ENCODE data around the gene YJEFN3. TPM values are rescaled to one million over a fixed set of nuclear protein-coding genes. Genes with fewer than 3 reads are reported as not detected.

Gene YJEFN3
- total RNA-seq, 1 experiment from 2014 or later = 16.6 TPM

DNA sequence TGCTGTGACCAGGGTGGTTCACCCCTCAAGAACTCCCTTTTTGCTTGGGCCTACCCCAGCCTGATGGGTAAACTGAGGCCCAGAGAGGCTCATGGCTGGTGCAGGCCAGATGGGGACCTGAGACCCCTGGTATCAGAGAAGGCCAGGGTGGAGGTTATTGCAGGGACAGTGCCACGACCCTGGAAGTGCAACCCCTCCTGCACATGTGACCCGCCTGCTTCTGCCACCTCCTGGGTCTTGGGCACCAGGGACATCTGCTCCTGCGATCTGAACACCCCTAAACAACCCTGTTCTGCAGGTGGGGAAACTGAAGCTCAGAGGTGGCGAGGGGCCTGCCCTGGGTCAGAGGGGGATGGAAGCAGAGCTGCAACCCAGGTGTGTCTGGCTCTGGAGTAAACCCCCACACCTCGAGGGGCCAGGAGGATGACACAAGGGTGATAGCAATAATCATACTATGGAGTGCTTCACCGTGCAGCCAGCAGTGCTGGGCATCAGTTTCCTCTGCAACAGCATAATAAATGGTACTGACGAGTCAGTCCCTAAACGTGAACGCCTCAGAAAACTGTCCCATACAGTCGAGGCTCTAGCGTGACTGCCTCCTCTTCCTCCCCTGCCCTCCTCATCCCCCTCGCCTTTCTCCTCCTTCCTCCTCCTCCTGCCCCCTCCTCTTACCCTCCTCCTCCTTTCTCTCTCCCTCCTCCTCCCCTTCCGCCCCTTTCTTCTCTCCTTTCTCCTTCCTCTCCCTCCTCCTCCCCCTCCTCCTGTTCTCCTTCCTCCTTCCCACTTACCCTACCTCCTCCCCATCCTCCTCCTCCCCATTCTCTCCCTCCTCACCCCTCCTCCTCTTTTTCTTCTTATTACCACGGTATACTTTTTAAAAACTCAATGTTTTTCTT, 4.3 kb downstream of the YJEFN3 start:
- Mint-ChIP-seq H3K4me3 (no peak overlapping the region), H3K4me1 (peaks cover 10 to 17% of the 10 kb centered on the region in 2 experiments), H3K27ac (no peak overlapping the region), H3K27me3 (ENCODE audit: low read depth) (peaks cover 15% of the 10 kb centered on the region), H3K36me3 (ENCODE audit: insufficient read depth in 1 of 3, low read depth in 3 of 3) (peaks cover 10 to 35% (median 22%) of the 10 kb centered on the region in 3 experiments; a peak in 6 of 7 replicates), H3K9me3 (no peaks in the 10 kb centered on the region; a peak in 1 of 5 replicates)
- no peaks in the 10 kb centered on the region for H3K9me3 ChIP-seq (ENCODE audit: control insufficient read depth, low read depth, low read length)
- H3T11ph ChIP-seq (ENCODE audit: low read length) = no peak overlapping the region
- no peak overlapping the region for H3K27ac ChIP-seq (ENCODE audit: insufficient read length, low read depth, low read length)
- H3K4me2 ChIP-seq (ENCODE audit: insufficient read depth, insufficient read length, low read length) = no peak overlapping the region
- TF ChIP-seq, protein P1, sequence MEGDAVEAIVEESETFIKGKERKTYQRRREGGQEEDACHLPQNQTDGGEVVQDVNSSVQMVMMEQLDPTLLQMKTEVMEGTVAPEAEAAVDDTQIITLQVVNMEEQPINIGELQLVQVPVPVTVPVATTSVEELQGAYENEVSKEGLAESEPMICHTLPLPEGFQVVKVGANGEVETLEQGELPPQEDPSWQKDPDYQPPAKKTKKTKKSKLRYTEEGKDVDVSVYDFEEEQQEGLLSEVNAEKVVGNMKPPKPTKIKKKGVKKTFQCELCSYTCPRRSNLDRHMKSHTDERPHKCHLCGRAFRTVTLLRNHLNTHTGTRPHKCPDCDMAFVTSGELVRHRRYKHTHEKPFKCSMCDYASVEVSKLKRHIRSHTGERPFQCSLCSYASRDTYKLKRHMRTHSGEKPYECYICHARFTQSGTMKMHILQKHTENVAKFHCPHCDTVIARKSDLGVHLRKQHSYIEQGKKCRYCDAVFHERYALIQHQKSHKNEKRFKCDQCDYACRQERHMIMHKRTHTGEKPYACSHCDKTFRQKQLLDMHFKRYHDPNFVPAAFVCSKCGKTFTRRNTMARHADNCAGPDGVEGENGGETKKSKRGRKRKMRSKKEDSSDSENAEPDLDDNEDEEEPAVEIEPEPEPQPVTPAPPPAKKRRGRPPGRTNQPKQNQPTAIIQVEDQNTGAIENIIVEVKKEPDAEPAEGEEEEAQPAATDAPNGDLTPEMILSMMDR (conservative IDR thresholded peaks at IDR 0.05) = no peak
- H2BK5ac ChIP-seq (ENCODE audit: insufficient read length, low read length) = no peak overlapping the region
- H4K20me1 ChIP-seq (ENCODE audit: control insufficient read depth, insufficient read depth, insufficient read length) = peaks cover 3% of the 10 kb centered on the region
- no peak overlapping the region for H3K18ac ChIP-seq (ENCODE audit: insufficient read length, low read depth, low read length)
- H4K5ac ChIP-seq (ENCODE audit: insufficient read length, low read depth, low read length) = no peak overlapping the region
- no peak overlapping the region for H3K14ac ChIP-seq (ENCODE audit: insufficient read depth, low read length)
- H2BK12ac ChIP-seq (ENCODE audit: insufficient read length, low read depth, low read length) = no peak overlapping the region
- no peaks in the 10 kb centered on the region for H3K27me3 ChIP-seq (ENCODE audit: insufficient read depth, low read length)
- H3K56ac ChIP-seq (ENCODE audit: insufficient read length, low read depth, low read length) = no peak overlapping the region
- no peak overlapping the region for H2BK15ac ChIP-seq (ENCODE audit: low read depth, low read length)
- H3K4me1 ChIP-seq (ENCODE audit: insufficient read depth, low read length) = no peaks in the 10 kb centered on the region
- no peak overlapping the region for H2AK5ac ChIP-seq (ENCODE audit: insufficient read length, low read length)
- no peak overlapping the region for H3K9ac ChIP-seq (ENCODE audit: extremely low read depth, insufficient read length, low read length)
- no peak for DNase-seq
- no peak overlapping the region for H4K8ac ChIP-seq (replicated peaks; ENCODE audit: insufficient read length, low read depth, low read length)
- H2AFZ ChIP-seq (ENCODE audit: low read length) = no peak overlapping the region
- no peaks in the 10 kb centered on the region for H3K79me1 ChIP-seq (ENCODE audit: insufficient read depth, low read depth, low read length, poor library complexity, severe bottlenecking)
- no peak overlapping the region for H3K4ac ChIP-seq (ENCODE audit: low read depth, low read length)
- H2BK20ac ChIP-seq (ENCODE audit: low read depth, low read length, poor library complexity, severe bottlenecking) = no peak overlapping the region
- 100% methylated on average over 1 of the region's 14 CpGs for WGBS (ENCODE audit: extremely low coverage, insufficient read length, low lambda C conversion rate)
- no peaks in the 10 kb centered on the region for H3K79me2 ChIP-seq (ENCODE audit: insufficient read depth, low read length)
- H3K23ac ChIP-seq (ENCODE audit: insufficient read length, low read depth, low read length) = no peak overlapping the region
- H3K23me2 ChIP-seq (ENCODE audit: insufficient read length, low read depth, low read length, poor library complexity, severe bottlenecking) = peaks cover 3% of the 10 kb centered on the region
- H4K91ac ChIP-seq (ENCODE audit: insufficient read length, low read depth, low read length) = no peak overlapping the region
- no peak overlapping the region for H2BK120ac ChIP-seq (ENCODE audit: low read depth, low read length, poor library complexity, severe bottlenecking)

All from H9 (cell line).